Testis (tissue), 3 donors: ENCODE results near the gene AFP. TPM values are rescaled to one million over a fixed set of nuclear protein-coding genes. Genes with fewer than 3 reads are reported as not detected.

ENCODE experiments used
- DNase-seq: peaks from one replicate; pipeline ENCODE4 v3.0.0-alpha.2; 2019
- H3K27ac ChIP-seq, 2 donors: fragments of 200-600 bp; sonication (generic); one replicate each; pipeline ENCODE4 v1.5.1; 2019
- H3K27me3 ChIP-seq: fragments of 200-600 bp; sonication (generic); one replicate; pipeline ENCODE4 v1.5.1; 2019
- H3K36me3 ChIP-seq: fragments of 200-600 bp; sonication (generic); one replicate; pipeline ENCODE4 v1.5.1; 2017; ENCODE audit warnings: low read depth; ENCODE audit errors: missing control alignments
- H3K4me1 ChIP-seq: fragments of 200-600 bp; sonication (generic); one replicate; pipeline ENCODE4 v1.5.1; 2019
- H3K4me3 ChIP-seq, 2 donors: fragments of 200-600 bp; sonication (generic); one replicate each; pipeline ENCODE4 v1.5.1; 2017 to 2019
- H3K9me3 ChIP-seq: fragments of 200-600 bp; sonication (generic); one replicate; pipeline ENCODE4 v1.5.1; 2017
- CTCF ChIP-seq, 3 experiments: fragments of 450-650 bp in 2 of 3; fragments of 200-600 bp in 1 of 3; sonication (generic) in 1 of 3; IDR thresholded peaks; one replicate each; pipeline ENCODE4 v1.5.1; 2016 to 2019; ENCODE audit warnings: antibody characterized with exemption in 3 of 3, mild to moderate bottlenecking in 2 of 3, moderate library complexity in 1 of 3
- POLR2A ChIP-seq: fragments of 450-650 bp; IDR thresholded peaks from one replicate; pipeline ENCODE4 v1.6.1; 2017; ENCODE audit warnings: antibody characterized with exemption, mild to moderate bottlenecking, moderate library complexity
- WGBS, 2 donors: methylation state at CpG; one replicate each; pipeline ENCODE4 v1.1.5; 2018; 5-methylcytosine and 5-hydroxymethylcytosine counted together
- intact Hi-C: fragments of 100-400 bp; cut with DNase I; formaldehyde crosslinking; loops from one replicate; pipeline ENCODE4 v1.15.1; 2023; ENCODE audit warnings: low total_unique reads
- polyA plus RNA-seq: library from polyadenylated mRNA; stranded (reverse); fragments of 350-450 nt; fragmentation: Illumina TruSeq; extraction: RNeasy Lipid Tissue Mini Kit (QIAGEN cat#74804); gene quantifications from one replicate; pipeline ENCODE4 v1.2.3, GENCODE V29; 2014; ENCODE audit warnings: low read depth, low replicate concordance; ENCODE audit not compliant: insufficient read depth
- total RNA-seq, 2 donors: library from RNA; depleted of rRNA; stranded (reverse); fragments of >200 nt; gene quantifications; one replicate each; pipeline ENCODE4 v1.2.3, GENCODE V29; 2016

The AFP gene
- total and polyA plus RNA-seq, 3 donors from 2014 or later, result 0.16 TPM; not detected in 2

- H3K27ac ChIP-seq, result no peak overlapping the region
- intact Hi-C loops, result no loop called here
- no peak for DNase-seq
- no peak for TF ChIP-seq CTCF (IDR thresholded peaks at IDR 0.05)
- no peak for TF ChIP-seq POLR2A
- no peak overlapping the region for H3K4me3 ChIP-seq
- 78 to 89% methylated on average over 3 of the region's 3 CpGs for WGBS, 2 donors
- H3K9me3 ChIP-seq, result no peaks in the 10 kb centered on the region
- H3K4me1 ChIP-seq, result no peaks in the 10 kb centered on the region
- no peaks in the 10 kb centered on the region for H3K27me3 ChIP-seq
- H3K36me3 ChIP-seq, result no peaks in the 10 kb centered on the region
These were observed 7.2 kb downstream of the AFP start for GRCh38 chr4:73443224-73443623.

GRCh38 chr4:73445383-73446335 lies 9.6 kb downstream of the AFP start:
- WGBS, 2 donors, result 82 to 84% methylated on average over 7 of the region's 7 CpGs
- H3K4me1 ChIP-seq, result no peaks in the 10 kb centered on the region
- intact Hi-C loops, result no loop called here
- H3K27ac ChIP-seq, result no peak overlapping the region
- no peaks in the 10 kb centered on the region for H3K36me3 ChIP-seq
- no peak overlapping the region for H3K4me3 ChIP-seq
- no peak for TF ChIP-seq CTCF (IDR thresholded peaks at IDR 0.05)
- TF ChIP-seq POLR2A, result no peak
- no peaks in the 10 kb centered on the region for H3K9me3 ChIP-seq
- peak; percentile 28 for DNase-seq
- H3K27me3 ChIP-seq, result no peaks in the 10 kb centered on the region

GRCh38 chr4:73446336-73446938 lies 10.4 kb downstream of the AFP start:
- WGBS, 2 donors, result 46 to 50% methylated on average over 3 to 4 of the region's 4 CpGs
- DNase-seq, result peak; percentile 35
- H3K27ac ChIP-seq, result no peak overlapping the region

GRCh38 chr4:73447671-73448070 lies 11.7 kb downstream of the AFP start:
- Histone ChIP-seq H3K4me1 (no peaks in the 10 kb centered on the region), H3K4me3 (no peak overlapping the region), H3K27ac (no peak overlapping the region), H3K36me3 (no peaks in the 10 kb centered on the region), H3K27me3 (no peaks in the 10 kb centered on the region), H3K9me3 (no peaks in the 10 kb centered on the region)
- no peak for DNase-seq
- TF ChIP-seq POLR2A (no peak), CTCF (IDR thresholded peaks at IDR 0.05) (no peak)
- intact Hi-C loops, result no loop called here
- WGBS, 2 donors, result 88 to 93% methylated on average over 4 of the region's 4 CpGs

More at GRCh38 chr4:73446336-73446938, 10.4 kb downstream of the AFP start:
- Histone ChIP-seq H3K9me3 (no peaks in the 10 kb centered on the region), H3K4me3 (no peak overlapping the region), H3K36me3 (no peaks in the 10 kb centered on the region), H3K4me1 (no peaks in the 10 kb centered on the region), H3K27me3 (no peaks in the 10 kb centered on the region)
- intact Hi-C loops, result no loop called here
- no peak for TF ChIP-seq POLR2A
- TF ChIP-seq CTCF (IDR thresholded peaks at IDR 0.05), result peak; percentile 35 to 57 (median 55)
